ENCODE data around the gene SDR42E1. TPM values are rescaled to one million over a fixed set of nuclear protein-coding genes. Genes with fewer than 3 reads are reported as not detected.

Gene SDR42E1
- total and polyA plus RNA-seq, 2 of the 13 experiments (the other 11 are each of a cell fraction or from before 2014, with no cell fraction given), result 0.01 to 0.13 TPM

DNA sequence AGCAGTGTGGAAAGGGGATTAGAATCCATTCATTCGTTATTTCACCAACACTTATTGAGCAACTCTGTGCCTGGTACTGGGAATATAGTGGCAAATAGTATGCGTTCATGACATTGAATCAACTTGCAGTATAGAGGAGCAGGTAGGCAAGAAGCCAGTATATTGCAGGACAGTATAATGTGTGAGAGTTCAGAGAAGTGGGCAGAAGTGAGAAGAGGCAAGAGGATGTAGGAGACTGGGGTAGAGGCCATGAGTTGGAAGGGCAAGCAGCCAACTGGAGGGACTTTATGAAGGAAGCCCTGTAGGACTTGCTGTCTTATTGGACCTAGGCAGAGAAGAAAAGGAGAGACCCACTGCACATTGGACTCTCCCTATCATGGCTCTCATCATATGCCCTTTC, 36.1 kb upstream of the SDR42E1 start:
- Histone ChIP-seq H2AFZ (ENCODE audit: low read length) (no peak overlapping the region), H3K9ac (ENCODE audit: insufficient read depth, low read depth, low read length) (no peak overlapping the region), H3K9me3 (ENCODE audit: low read length) (no peaks in the 10 kb centered on the region), H3K4me3 (replicated peaks in 1 of 3; ENCODE audit: insufficient read depth in 1 of 3, low read depth in 2 of 3, low read length in 3 of 3) (no peak overlapping the region), H3K27ac (ENCODE audit: extremely low read length, insufficient read depth, low read length) (no peak overlapping the region), H3K27me3 (ENCODE audit: control insufficient read depth in 1 of 2, insufficient read depth in 2 of 2, low read length in 2 of 2) (no peaks in the 10 kb centered on the region), H3K36me3 (replicated peaks in 1 of 2; ENCODE audit: control insufficient read depth in 1 of 2, insufficient read depth in 2 of 2, low read length in 2 of 2) (peaks cover 2 to 5% of the 10 kb centered on the region in 2 experiments; a peak in 3 of 5 replicates), H3K4me2 (ENCODE audit: low read depth, low read length) (no peak overlapping the region), H4K20me1 (ENCODE audit: insufficient read depth, low read length) (no peaks in the 10 kb centered on the region), H3K4me1 (ENCODE audit: insufficient read depth, low read length) (peaks cover 89% of the 10 kb centered on the region), H3K79me2 (ENCODE audit: insufficient read depth, low read length) (peaks cover 33% of the 10 kb centered on the region)
- whole genome bisulfite sequencing (ENCODE audit: low lambda C conversion rate), result 96% methylated on average over 2 of the region's 2 CpGs
- no TSS peak for BruUV-seq (replicated peaks)
- ATAC-seq, result no peak
- intact Hi-C loops (cut with micrococcal nuclease; ENCODE audit: unreplicated experiment), result no loop called here
- no peak for DNase-seq (ENCODE audit: low spot score)
- POLR2A ChIA-PET, result no interaction called here
- in situ Hi-C loops (cut with HindIII; ENCODE audit: extremely low pct_ligation_motif_present, low pct_unique_long_range_greater_than_20kb), result no loop called here
- CTCF ChIA-PET (ENCODE audit: low intra/inter-chr PET ratio, low total read pairs), result no interaction called here
- TF ChIP-seq ZNF460 (CRISPR knock-in tag; IDR thresholded peaks at IDR 0.05; ENCODE audit: borderline replicate concordance), result no peak
- TF ChIP-seq CAMTA2 (CRISPR knock-in tag; IDR thresholded peaks at IDR 0.05; ENCODE audit: borderline replicate concordance), result no peak
- no peak for TF ChIP-seq FOXK1 (CRISPR knock-in tag; IDR thresholded peaks at IDR 0.05; ENCODE audit: borderline replicate concordance, low read depth)
- TF ChIP-seq PRPF4 (IDR thresholded peaks at IDR 0.05; ENCODE audit: low read depth, low read length, poor library complexity, severe bottlenecking), result no peak
- TF ChIP-seq SRSF1 (optimal IDR thresholded peaks at IDR 0.05; ENCODE audit: low read depth, low read length), result no peak
- no peak for TF ChIP-seq NAIF1 (CRISPR knock-in tag; IDR thresholded peaks at IDR 0.05; ENCODE audit: borderline replicate concordance)
- no peak for TF ChIP-seq MYC (CRISPR knock-in tag; IDR thresholded peaks at IDR 0.05; ENCODE audit: borderline replicate concordance)
- TF ChIP-seq, protein P1, sequence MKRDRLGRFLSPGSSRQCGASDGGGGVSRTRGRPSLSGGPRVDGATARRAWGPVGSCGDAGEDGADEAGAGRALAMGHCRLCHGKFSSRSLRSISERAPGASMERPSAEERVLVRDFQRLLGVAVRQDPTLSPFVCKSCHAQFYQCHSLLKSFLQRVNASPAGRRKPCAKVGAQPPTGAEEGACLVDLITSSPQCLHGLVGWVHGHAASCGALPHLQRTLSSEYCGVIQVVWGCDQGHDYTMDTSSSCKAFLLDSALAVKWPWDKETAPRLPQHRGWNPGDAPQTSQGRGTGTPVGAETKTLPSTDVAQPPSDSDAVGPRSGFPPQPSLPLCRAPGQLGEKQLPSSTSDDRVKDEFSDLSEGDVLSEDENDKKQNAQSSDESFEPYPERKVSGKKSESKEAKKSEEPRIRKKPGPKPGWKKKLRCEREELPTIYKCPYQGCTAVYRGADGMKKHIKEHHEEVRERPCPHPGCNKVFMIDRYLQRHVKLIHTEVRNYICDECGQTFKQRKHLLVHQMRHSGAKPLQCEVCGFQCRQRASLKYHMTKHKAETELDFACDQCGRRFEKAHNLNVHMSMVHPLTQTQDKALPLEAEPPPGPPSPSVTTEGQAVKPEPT (CRISPR knock-in tag; IDR thresholded peaks at IDR 0.05; ENCODE audit: low read depth), result no peak
- TF ChIP-seq, protein P2, sequence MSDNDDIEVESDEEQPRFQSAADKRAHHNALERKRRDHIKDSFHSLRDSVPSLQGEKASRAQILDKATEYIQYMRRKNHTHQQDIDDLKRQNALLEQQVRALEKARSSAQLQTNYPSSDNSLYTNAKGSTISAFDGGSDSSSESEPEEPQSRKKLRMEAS (IDR thresholded peaks at IDR 0.05), result no peak
- TF ChIP-seq MTF2 (CRISPR knock-in tag; IDR thresholded peaks at IDR 0.05; ENCODE audit: borderline replicate concordance), result no peak
- no peak for TF ChIP-seq RCOR2 (CRISPR knock-in tag; IDR thresholded peaks at IDR 0.05)
- TF ChIP-seq MXI1 (IDR thresholded peaks at IDR 0.05; ENCODE audit: borderline replicate concordance, low read depth, low read length), result no peak
- TF ChIP-seq, protein P3, sequence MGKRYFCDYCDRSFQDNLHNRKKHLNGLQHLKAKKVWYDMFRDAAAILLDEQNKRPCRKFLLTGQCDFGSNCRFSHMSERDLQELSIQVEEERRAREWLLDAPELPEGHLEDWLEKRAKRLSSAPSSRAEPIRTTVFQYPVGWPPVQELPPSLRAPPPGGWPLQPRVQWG (CRISPR knock-in tag; IDR thresholded peaks at IDR 0.05; ENCODE audit: borderline replicate concordance, low read depth), result no peak
- no peak for TF ChIP-seq ZNF264 (CRISPR knock-in tag; IDR thresholded peaks at IDR 0.05)
- TF ChIP-seq NKX3-1 (CRISPR knock-in tag; IDR thresholded peaks at IDR 0.05), result no peak
- TF ChIP-seq, protein P4, sequence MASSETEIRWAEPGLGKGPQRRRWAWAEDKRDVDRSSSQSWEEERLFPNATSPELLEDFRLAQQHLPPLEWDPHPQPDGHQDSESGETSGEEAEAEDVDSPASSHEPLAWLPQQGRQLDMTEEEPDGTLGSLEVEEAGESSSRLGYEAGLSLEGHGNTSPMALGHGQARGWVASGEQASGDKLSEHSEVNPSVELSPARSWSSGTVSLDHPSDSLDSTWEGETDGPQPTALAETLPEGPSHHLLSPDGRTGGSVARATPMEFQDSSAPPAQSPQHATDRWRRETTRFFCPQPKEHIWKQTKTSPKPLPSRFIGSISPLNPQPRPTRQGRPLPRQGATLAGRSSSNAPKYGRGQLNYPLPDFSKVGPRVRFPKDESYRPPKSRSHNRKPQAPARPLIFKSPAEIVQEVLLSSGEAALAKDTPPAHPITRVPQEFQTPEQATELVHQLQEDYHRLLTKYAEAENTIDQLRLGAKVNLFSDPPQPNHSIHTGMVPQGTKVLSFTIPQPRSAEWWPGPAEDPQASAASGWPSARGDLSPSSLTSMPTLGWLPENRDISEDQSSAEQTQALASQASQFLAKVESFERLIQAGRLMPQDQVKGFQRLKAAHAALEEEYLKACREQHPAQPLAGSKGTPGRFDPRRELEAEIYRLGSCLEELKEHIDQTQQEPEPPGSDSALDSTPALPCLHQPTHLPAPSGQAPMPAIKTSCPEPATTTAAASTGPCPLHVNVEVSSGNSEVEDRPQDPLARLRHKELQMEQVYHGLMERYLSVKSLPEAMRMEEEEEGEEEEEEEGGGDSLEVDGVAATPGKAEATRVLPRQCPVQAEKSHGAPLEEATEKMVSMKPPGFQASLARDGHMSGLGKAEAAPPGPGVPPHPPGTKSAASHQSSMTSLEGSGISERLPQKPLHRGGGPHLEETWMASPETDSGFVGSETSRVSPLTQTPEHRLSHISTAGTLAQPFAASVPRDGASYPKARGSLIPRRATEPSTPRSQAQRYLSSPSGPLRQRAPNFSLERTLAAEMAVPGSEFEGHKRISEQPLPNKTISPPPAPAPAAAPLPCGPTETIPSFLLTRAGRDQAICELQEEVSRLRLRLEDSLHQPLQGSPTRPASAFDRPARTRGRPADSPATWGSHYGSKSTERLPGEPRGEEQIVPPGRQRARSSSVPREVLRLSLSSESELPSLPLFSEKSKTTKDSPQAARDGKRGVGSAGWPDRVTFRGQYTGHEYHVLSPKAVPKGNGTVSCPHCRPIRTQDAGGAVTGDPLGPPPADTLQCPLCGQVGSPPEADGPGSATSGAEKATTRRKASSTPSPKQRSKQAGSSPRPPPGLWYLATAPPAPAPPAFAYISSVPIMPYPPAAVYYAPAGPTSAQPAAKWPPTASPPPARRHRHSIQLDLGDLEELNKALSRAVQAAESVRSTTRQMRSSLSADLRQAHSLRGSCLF (CRISPR knock-in tag; IDR thresholded peaks at IDR 0.05; ENCODE audit: borderline replicate concordance), result no peak
- no peak for FAIRE-seq
